H1 (cell line): Measurements from ENCODE around the gene CCDC88C. TPM values are rescaled to one million over a fixed set of nuclear protein-coding genes. Genes with fewer than 3 reads are reported as not detected.

Experiments
- CTCF ChIA-PET: fragments of 300-600 bp; sonication (Branson Sonifier 250); formaldehyde crosslinking; loops from one replicate; lab custom pipeline; 2021; ENCODE audit not compliant: partially characterized antibody; lab: Charles Lee
- POLR2A ChIA-PET: fragments of 300-600 bp; sonication (Branson Sonifier 250); formaldehyde crosslinking; loops from one replicate; lab custom pipeline; 2021; ENCODE audit warnings: inconsistent platforms; ENCODE audit not compliant: partially characterized antibody; lab: Charles Lee
- DNase-seq, 2 experiments: peaks; one replicate each; pipeline versions ENCODE4 v3.0.0 to v3.0.0-alpha.2; 2010 to 2022; ENCODE audit warnings: low spot score in 2 of 2, low read depth in 1 of 2, mixed read lengths in 1 of 2
- FAIRE-seq: peaks from 2 replicates; lab custom pipeline; 2011; peaks lifted over from hg19 to GRCh38; lab: Jason Lieb, UNC
- H2AFZ ChIP-seq: 2 replicates; pipeline ENCODE4 v1.8.1; 2012; ENCODE audit warnings: low read length, inconsistent platforms
- H2AK5ac ChIP-seq: 2 replicates; pipeline ENCODE4 v1.6.1; 2013; ENCODE audit warnings: low read depth, low read length
- H2BK120ac ChIP-seq: replicated peaks from 2 replicates; pipeline ENCODE3; 2013; ENCODE audit warnings: low read depth, low read length, inconsistent platforms
- H2BK12ac ChIP-seq: 2 replicates; pipeline ENCODE4 v1.6.1; 2013; ENCODE audit warnings: low read depth, low read length
- H2BK15ac ChIP-seq: 2 replicates; pipeline ENCODE4 v1.6.1; 2013; ENCODE audit warnings: low read length
- H2BK20ac ChIP-seq: 2 replicates; pipeline ENCODE4 v1.6.1; 2013; ENCODE audit warnings: low read length
- H2BK5ac ChIP-seq: 2 replicates; pipeline ENCODE4 v1.6.1; 2013; ENCODE audit warnings: low read depth, low read length
- H3K14ac ChIP-seq: 2 replicates; pipeline ENCODE4 v1.6.1; 2013; ENCODE audit warnings: inconsistent platforms; ENCODE audit not compliant: insufficient read length
- H3K18ac ChIP-seq: 2 replicates; pipeline ENCODE4 v1.6.1; 2013; ENCODE audit warnings: low read length; ENCODE audit errors: extremely low read depth
- H3K23ac ChIP-seq: 2 replicates; pipeline ENCODE4 v1.6.1; 2013; ENCODE audit warnings: inconsistent platforms; ENCODE audit not compliant: insufficient read length
- H3K23me2 ChIP-seq: 2 replicates; pipeline ENCODE4 v1.6.1; 2013; ENCODE audit warnings: low read depth, low read length
- H3K27ac ChIP-seq: 2 replicates; pipeline ENCODE4 v1.6.1; 2011; ENCODE audit warnings: low read depth, low read length, inconsistent platforms
- H3K27me3 ChIP-seq, 4 experiments: replicated peaks in 1 of 4; 1 replicate in 1 of 4; 2 replicates in 3 of 4; pipeline versions ENCODE4 v1.6.1 to v1.8.1; 2011 to 2013; ENCODE audit warnings: low read length in 3 of 4, mild to moderate bottlenecking in 3 of 4, inconsistent platforms in 2 of 4, mixed read lengths in 2 of 4, moderate library complexity in 1 of 4; ENCODE audit not compliant: control insufficient read depth in 3 of 4, insufficient read depth in 3 of 4; ENCODE audit errors: extremely low read depth in 1 of 4
- H3K36me3 ChIP-seq, 4 experiments: 2 replicates each; pipeline versions ENCODE4 v1.6.1 to v1.8.1; 2011 to 2013; ENCODE audit warnings: mild to moderate bottlenecking in 4 of 4, low read length in 3 of 4, moderate library complexity in 2 of 4, control low read depth in 1 of 4, inconsistent platforms in 1 of 4; ENCODE audit not compliant: insufficient read depth in 4 of 4, control insufficient read depth in 2 of 4
- H3K4ac ChIP-seq: replicated peaks from 2 replicates; pipeline ENCODE3; 2013; ENCODE audit warnings: low read length, low read depth, mixed read lengths, inconsistent platforms; ENCODE audit not compliant: insufficient read length
- H3K4me1 ChIP-seq, 4 experiments: replicated peaks in 1 of 4; 1 replicate in 1 of 4; 2 replicates in 3 of 4; pipeline versions ENCODE4 v1.6.1 to v1.8.1; 2011 to 2013; ENCODE audit warnings: low read length in 3 of 4, inconsistent platforms in 2 of 4, mixed read lengths in 1 of 4; ENCODE audit not compliant: insufficient read depth in 4 of 4, control insufficient read depth in 3 of 4
- H3K4me2 ChIP-seq, 2 experiments: 2 replicates each; pipeline versions ENCODE4 v1.6.1 to v1.8.1; 2011 to 2013; ENCODE audit warnings: low read depth in 2 of 2, low read length in 2 of 2, control low read depth in 1 of 2, inconsistent platforms in 1 of 2, mild to moderate bottlenecking in 1 of 2; ENCODE audit not compliant: insufficient read depth in 1 of 2
- H3K4me3 ChIP-seq, 4 experiments: fragments of 200-600, 300-600 bp in 1 of 4; sonication (generic), shearing (Covaris generic), sonication (Bioruptor Twin) in 1 of 4; 2 replicates each; pipeline versions ENCODE4 v1.5.1 to v1.8.1; 2011 to 2016; ENCODE audit warnings: low read length in 4 of 4, low read depth in 3 of 4, control low read depth in 2 of 4, inconsistent platforms in 2 of 4, mild to moderate bottlenecking in 2 of 4, mixed read lengths in 1 of 4, moderate library complexity in 1 of 4; ENCODE audit not compliant: insufficient read depth in 2 of 4; ENCODE audit errors: extremely low read depth in 1 of 4
- H3K56ac ChIP-seq: replicated peaks from 2 replicates; pipeline ENCODE3; 2013; ENCODE audit warnings: low read depth, mild to moderate bottlenecking, mixed read lengths, low read length, inconsistent platforms; ENCODE audit not compliant: insufficient read length
- H3K79me1 ChIP-seq: 2 replicates; pipeline ENCODE4 v1.6.1; 2013; ENCODE audit warnings: low read depth, low read length, control low read depth
- H3K79me2 ChIP-seq, 2 experiments: 2 replicates each; pipeline versions ENCODE4 v1.6.1 to v1.8.1; 2012 to 2013; ENCODE audit warnings: low read length in 2 of 2, mild to moderate bottlenecking in 2 of 2, inconsistent platforms in 1 of 2; ENCODE audit not compliant: insufficient read depth in 2 of 2, control insufficient read depth in 1 of 2
- H3K9ac ChIP-seq, 4 experiments: replicated peaks in 1 of 4; 1 replicate in 1 of 4; 2 replicates in 3 of 4; pipeline versions ENCODE4 v1.6.1 to v1.8.1; 2011 to 2013; ENCODE audit warnings: low read depth in 3 of 4, low read length in 3 of 4, control low read depth in 2 of 4, mild to moderate bottlenecking in 2 of 4, moderate library complexity in 2 of 4, inconsistent platforms in 1 of 4; ENCODE audit errors: extremely low read depth in 1 of 4
- H3K9me3 ChIP-seq, 2 experiments: 2 replicates each; pipeline versions ENCODE4 v1.6.1 to v1.8.1; 2012 to 2013; ENCODE audit warnings: mild to moderate bottlenecking in 2 of 2, moderate library complexity in 2 of 2, control low read depth in 1 of 2, inconsistent platforms in 1 of 2, low read depth in 1 of 2, low read length in 1 of 2, mixed read lengths in 1 of 2; ENCODE audit not compliant: insufficient read depth in 2 of 2
- H4K20me1 ChIP-seq, 2 experiments: replicated peaks in 1 of 2; 2 replicates each; pipeline versions ENCODE3 to v1.8.1; 2011 to 2013; ENCODE audit warnings: inconsistent platforms in 2 of 2, low read length in 2 of 2, mild to moderate bottlenecking in 1 of 2; ENCODE audit not compliant: insufficient read depth in 2 of 2, control insufficient read depth in 1 of 2
- H4K5ac ChIP-seq: 2 replicates; pipeline ENCODE4 v1.6.1; 2013; ENCODE audit warnings: low read length, low read depth, mixed read lengths, inconsistent platforms; ENCODE audit not compliant: insufficient read length
- H4K8ac ChIP-seq: 2 replicates; pipeline ENCODE4 v1.8.0; 2013; ENCODE audit warnings: mild to moderate bottlenecking, moderate library complexity, low read length, inconsistent platforms; ENCODE audit not compliant: insufficient read depth; ENCODE audit errors: extremely low read depth
- H4K91ac ChIP-seq: replicated peaks from 2 replicates; pipeline ENCODE3; 2013; ENCODE audit warnings: low read length, mixed read lengths, inconsistent platforms; ENCODE audit not compliant: insufficient read length
- GTF2F1 ChIP-seq: IDR thresholded peaks from 2 replicates; pipeline ENCODE4 v1.6.1; 2012; ENCODE audit warnings: low read depth, low read length, improper control_type of control experiment, borderline replicate concordance
- KDM4A ChIP-seq: IDR thresholded peaks from one replicate; pipeline ENCODE4 v1.7.1; 2012; ENCODE audit warnings: low read depth, mild to moderate bottlenecking, moderate library complexity, low read length, inconsistent platforms; ENCODE audit not compliant: severe bottlenecking
- RXRA ChIP-seq: IDR thresholded peaks from 2 replicates; pipeline ENCODE4 v1.6.1; 2011; ENCODE audit warnings: low read depth, mild to moderate bottlenecking, low read length, moderate library complexity; ENCODE audit not compliant: insufficient read depth
- WGBS, 2 experiments: shearing (Covaris generic) in 1 of 2; methylation state at CpG; one replicate each; pipeline versions ENCODE4 v1.1.6 to v1.1.7; 2013 to 2015; ENCODE audit warnings: low lambda C conversion rate in 2 of 2, mixed read lengths in 2 of 2, inconsistent platforms in 1 of 2, low coverage in 1 of 2, missing lambda C conversion rate in 1 of 2; ENCODE audit not compliant: insufficient replicate concordance in 2 of 2, insufficient coverage in 1 of 2, insufficient read length in 1 of 2; ENCODE audit errors: extremely low coverage in 1 of 2, missing lambda C conversion rate in 1 of 2; 5-methylcytosine and 5-hydroxymethylcytosine counted together
- polyA plus RNA-seq, 7 experiments: library from polyadenylated mRNA; depleted of rRNA in 3 of 7; stranded (reverse) in 5 of 7; unstranded in 2 of 7; fragments of >200 nt in 5 of 7; fragments of 200-250 nt in 2 of 7; gene quantifications; 1 replicate in 5 of 7; 2 replicates in 1 of 7; 4 replicates in 1 of 7; pipeline versions ENCODE4 v1.2.1 to v1.2.3, GENCODE V29; 2011 to 2013; ENCODE audit warnings: missing spikeins in 2 of 7, mixed read lengths in 2 of 7
- total RNA-seq: library from RNA; stranded (reverse); fragmentation: NEBNext Ultra II Directional; extraction: Animal tissue kit (Norgen Biotek cat#: 25700); gene quantifications from 2 replicates; pipeline ENCODE4 v1.2.1, GENCODE V29; 2021
- TF ChIP-seq, protein P1 (sequence below): IDR thresholded peaks from 2 replicates; pipeline ENCODE4 v1.6.1; 2012; ENCODE audit warnings: low read length, inconsistent platforms

CCDC88C gene
- total and polyA plus RNA-seq, 2 of the 8 experiments (the other 6 are each of a cell fraction or from before 2014, with no cell fraction given), result 10.3 to 57.7 TPM

DNA sequence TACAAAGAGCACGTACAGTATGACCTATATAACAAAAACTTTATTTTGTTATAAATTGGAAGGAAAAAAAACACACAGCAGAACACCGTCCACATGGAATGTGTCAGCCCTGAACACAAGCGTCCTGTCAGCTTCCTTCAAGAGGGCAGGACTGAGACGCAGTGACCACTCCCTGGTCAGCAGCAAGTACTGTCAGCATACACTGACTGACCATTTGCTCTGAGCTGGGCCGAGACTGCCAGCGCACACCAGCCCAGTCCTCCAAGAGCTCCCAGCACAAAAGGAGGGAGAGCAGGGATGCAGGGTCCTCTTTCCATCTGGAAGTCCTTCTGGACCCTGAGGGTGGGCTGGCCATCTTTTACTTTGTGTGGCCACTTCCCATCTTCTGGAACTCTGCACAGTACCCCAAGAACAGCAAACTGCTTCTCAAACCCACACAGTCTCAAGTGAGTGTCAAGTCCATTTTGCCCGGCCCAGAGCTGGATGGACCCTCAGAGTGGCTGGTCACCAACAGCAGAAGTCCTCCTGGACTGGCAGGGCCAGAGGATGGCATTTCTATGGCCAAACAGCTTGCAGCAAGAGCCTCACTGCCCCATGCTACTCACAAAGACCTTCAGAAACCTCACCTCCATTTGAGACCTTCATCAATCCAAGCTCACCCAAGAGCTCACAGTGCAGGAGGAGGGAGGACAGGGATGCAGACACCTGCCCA, 11.7 kb downstream of the CCDC88C start:
- Histone ChIP-seq H3K23me2 (0 out of 2 replicates have a peak, but pooled peaks cover 2% of the 10 kb centered on the region), H3K27ac (no peak overlapping the region), H2BK5ac (0 out of 2 replicates have a peak overlapping the region, but pooled peaks have one; percentile 35), H3K4me2 (no peak overlapping the region), H3K27me3 (no peaks in the 10 kb centered on the region), H3K56ac (no peak overlapping the region), H3K9ac (no peak overlapping the region), H3K23ac (no peak overlapping the region), H3K9me3 (no peaks in the 10 kb centered on the region), H3K4me3 (no peak overlapping the region), H3K79me2 (peaks cover 24 to 94% of the 10 kb centered on the region in 2 experiments), H2AK5ac (no peak overlapping the region), H4K8ac (no peak overlapping the region; the same call in 1 of the 2 replicates), H2BK120ac (no peak overlapping the region), H3K18ac (no peak overlapping the region), H3K4ac (no peak overlapping the region), H2BK12ac (no peak overlapping the region), H4K91ac (no peak overlapping the region), H2BK20ac (no peak overlapping the region), H3K36me3 (peaks cover 0 to 13% (median 5%) of the 10 kb centered on the region in 4 experiments; a peak in 5 of 8 replicates), H3K14ac (no peak overlapping the region), H3K4me1 (peaks cover 0 to 7% (median 2%) of the 10 kb centered on the region in 4 experiments; a peak in 3 of 7 replicates), H2BK15ac (0 out of 2 replicates have a peak overlapping the region, but pooled peaks have one; percentile 46), H4K20me1 (peaks cover 11 to 21% of the 10 kb centered on the region in 2 experiments), H4K5ac (no peak overlapping the region), H3K79me1 (peaks cover 26% of the 10 kb centered on the region), H2AFZ (no peak overlapping the region)
- ChIA-PET POLR2A (interaction anchor here (1.3 to 8.0 kb wide), 4 partner anchors 10 to 18 kb away, joined by 3 to 56 read pairs (median 6); partner anchors contain the start of gene CCDC88C), CTCF (interaction anchor here (0.9 to 2.2 kb wide), 7 partner anchors 10 to 83 kb away, joined by 3 to 8 read pairs (median 4); partner anchors contain the start of gene CCDC88C)
- TF ChIP-seq KDM4A (no peak), GTF2F1 (no peak), RXRA (no peak)
- TF ChIP-seq, protein P1, sequence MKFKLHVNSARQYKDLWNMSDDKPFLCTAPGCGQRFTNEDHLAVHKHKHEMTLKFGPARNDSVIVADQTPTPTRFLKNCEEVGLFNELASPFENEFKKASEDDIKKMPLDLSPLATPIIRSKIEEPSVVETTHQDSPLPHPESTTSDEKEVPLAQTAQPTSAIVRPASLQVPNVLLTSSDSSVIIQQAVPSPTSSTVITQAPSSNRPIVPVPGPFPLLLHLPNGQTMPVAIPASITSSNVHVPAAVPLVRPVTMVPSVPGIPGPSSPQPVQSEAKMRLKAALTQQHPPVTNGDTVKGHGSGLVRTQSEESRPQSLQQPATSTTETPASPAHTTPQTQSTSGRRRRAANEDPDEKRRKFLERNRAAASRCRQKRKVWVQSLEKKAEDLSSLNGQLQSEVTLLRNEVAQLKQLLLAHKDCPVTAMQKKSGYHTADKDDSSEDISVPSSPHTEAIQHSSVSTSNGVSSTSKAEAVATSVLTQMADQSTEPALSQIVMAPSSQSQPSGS, result no peak
- 94% methylated on average over 7 of the region's 7 CpGs; no CpG with 5 or more reads in 1 of the 2 experiments for WGBS, 2 experiments
- no peak for DNase-seq
- no peak for FAIRE-seq
